Muscle layer of duodenum (tissue), 2 donors: ENCODE measurements around the gene PHKB.

Experiments
- H3K27ac ChIP-seq: one replicate; pipeline ENCODE4 v1.7.0; 2013; ENCODE audit warnings: mild to moderate bottlenecking, low read length
- H3K27me3 ChIP-seq: one replicate; pipeline ENCODE4 v1.7.0; 2013; ENCODE audit warnings: low read depth, mild to moderate bottlenecking, control low read depth, low read length
- H3K36me3 ChIP-seq, 2 donors: one replicate each; pipeline ENCODE4 v1.7.0; 2013; ENCODE audit warnings: low read length in 2 of 2, control low read depth in 1 of 2, mild to moderate bottlenecking in 1 of 2; ENCODE audit not compliant: insufficient read depth in 2 of 2, control insufficient read depth in 1 of 2
- H3K4me1 ChIP-seq, 2 donors: one replicate each; pipeline ENCODE4 v1.7.0; 2013; ENCODE audit warnings: low read length in 2 of 2, mild to moderate bottlenecking in 2 of 2, control low read depth in 1 of 2, moderate library complexity in 1 of 2; ENCODE audit not compliant: insufficient read depth in 2 of 2, control insufficient read depth in 1 of 2
- H3K4me3 ChIP-seq, 2 donors: one replicate each; pipeline ENCODE4 v1.7.0; 2013; ENCODE audit warnings: low read length in 2 of 2, low read depth in 1 of 2, mild to moderate bottlenecking in 1 of 2
- H3K9me3 ChIP-seq, 2 donors: one replicate each; pipeline ENCODE4 v1.7.0; 2013; ENCODE audit warnings: low read length in 2 of 2, control low read depth in 1 of 2, mild to moderate bottlenecking in 1 of 2; ENCODE audit not compliant: control insufficient read depth in 1 of 2
- donor health status: healthy.

PHKB gene

GRCh38 chr16:47722046-47722445, 260.9 kb downstream of the PHKB start:
- Histone ChIP-seq H3K27me3 (no peaks in the 10 kb centered on the region), H3K4me1 (no peaks in the 10 kb centered on the region), H3K4me3 (no peak overlapping the region), H3K27ac (no peak overlapping the region), H3K36me3 (no peaks in the 10 kb centered on the region), H3K9me3 (no peaks in the 10 kb centered on the region)

- Histone ChIP-seq H3K9me3 (no peaks in the 10 kb centered on the region), H3K4me1 (no peaks in the 10 kb centered on the region), H3K27ac (no peak overlapping the region), H3K4me3 (no peak overlapping the region), H3K27me3 (no peaks in the 10 kb centered on the region), H3K36me3 (no peaks in the 10 kb centered on the region)
These were observed 263.1 kb downstream of the PHKB start for GRCh38 chr16:47724115-47724785.

- Histone ChIP-seq H3K36me3 (no peaks in the 10 kb centered on the region), H3K9me3 (no peaks in the 10 kb centered on the region), H3K4me1 (no peaks in the 10 kb centered on the region), H3K4me3 (no peak overlapping the region), H3K27me3 (no peaks in the 10 kb centered on the region), H3K27ac (no peak overlapping the region)
These were observed 264.1 kb downstream of the PHKB start for GRCh38 chr16:47725188-47725695.

DNA sequence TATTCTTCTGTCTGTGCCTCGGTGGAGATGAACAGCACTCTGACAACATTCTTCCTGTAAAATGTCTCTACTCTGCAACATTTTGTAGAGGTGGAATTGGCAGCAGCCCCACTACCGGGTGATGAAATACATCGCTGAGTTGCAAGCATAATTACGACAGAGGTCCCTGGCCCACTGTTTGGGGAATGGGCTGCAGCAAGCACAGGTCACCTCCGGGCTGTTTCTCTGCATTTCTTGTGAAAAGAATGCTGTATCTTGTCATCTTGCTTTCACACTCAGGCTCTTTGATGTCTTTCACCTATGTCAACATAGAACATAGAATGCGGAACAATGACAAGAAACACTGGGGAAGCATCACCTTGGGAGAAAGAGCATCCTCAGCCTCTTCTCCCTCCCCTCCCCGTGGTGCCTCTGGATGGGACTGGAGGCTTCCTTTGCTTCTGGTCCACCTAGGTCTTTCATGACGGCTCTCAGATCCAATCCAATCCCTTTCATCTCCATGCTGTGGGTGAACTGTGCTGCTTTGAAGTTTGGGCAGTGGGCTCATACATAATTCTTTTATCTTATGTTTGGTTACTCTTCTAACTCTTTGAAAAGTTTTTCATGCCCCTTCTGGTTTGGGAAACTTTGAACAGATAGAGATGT, 265.0 kb downstream of the PHKB start:
- Histone ChIP-seq H3K27ac (no peak overlapping the region), H3K27me3 (no peaks in the 10 kb centered on the region), H3K36me3 (no peaks in the 10 kb centered on the region), H3K4me1 (no peaks in the 10 kb centered on the region), H3K4me3 (no peak overlapping the region), H3K9me3 (no peaks in the 10 kb centered on the region)

DNA sequence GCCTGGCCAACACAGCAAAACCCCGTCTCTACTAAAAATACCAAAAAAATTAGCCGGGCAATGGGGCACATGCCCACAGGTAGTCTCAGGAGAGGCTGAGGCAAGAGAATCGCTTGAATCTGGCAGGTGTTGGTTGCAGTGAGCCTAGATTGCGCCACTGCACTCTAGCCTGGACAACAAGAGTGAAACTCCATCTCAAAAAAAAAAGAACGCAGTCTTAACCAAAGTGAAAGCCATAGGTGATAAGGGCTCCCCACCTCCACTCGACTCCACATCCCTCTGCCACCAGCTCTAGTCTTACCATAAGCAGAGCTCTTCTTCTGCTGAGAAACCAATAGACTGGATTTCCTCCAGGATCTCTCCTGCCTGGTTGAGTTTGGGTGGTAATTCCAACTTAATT, 266.0 kb downstream of the PHKB start:
- Histone ChIP-seq H3K4me3 (no peak overlapping the region), H3K27me3 (no peaks in the 10 kb centered on the region), H3K9me3 (no peaks in the 10 kb centered on the region), H3K36me3 (no peaks in the 10 kb centered on the region), H3K4me1 (no peaks in the 10 kb centered on the region), H3K27ac (no peak overlapping the region)

GRCh38 chr16:47728205-47728604, 267.1 kb downstream of the PHKB start:
- H3K36me3 ChIP-seq: no peaks in the 10 kb centered on the region
- no peaks in the 10 kb centered on the region for H3K9me3 ChIP-seq
- H3K4me3 ChIP-seq: no peak overlapping the region
- H3K27ac ChIP-seq: no peak overlapping the region
- H3K27me3 ChIP-seq: no peaks in the 10 kb centered on the region
- H3K4me1 ChIP-seq: no peaks in the 10 kb centered on the region

DNA sequence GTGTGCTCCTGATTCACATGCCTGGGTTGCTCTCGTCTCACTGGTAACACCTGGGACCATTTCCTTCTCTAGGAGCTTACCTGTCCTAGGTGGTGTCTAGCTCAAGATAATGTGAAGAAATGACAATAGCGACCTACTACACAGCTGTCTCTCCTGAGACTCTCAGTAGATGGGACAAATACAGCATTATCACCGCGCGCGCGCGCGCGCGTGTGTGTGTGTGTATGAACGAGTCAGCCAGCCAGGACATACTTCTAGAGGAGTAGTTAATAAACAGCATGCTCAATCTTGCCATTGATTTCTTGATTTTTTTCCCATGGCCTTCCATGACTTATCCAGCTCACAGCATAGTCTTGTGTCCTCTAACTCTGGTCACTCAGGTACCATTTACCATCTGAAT, 268.6 kb downstream of the PHKB start:
- Histone ChIP-seq H3K4me3 (no peak overlapping the region), H3K27me3 (no peaks in the 10 kb centered on the region), H3K4me1 (no peaks in the 10 kb centered on the region), H3K36me3 (no peaks in the 10 kb centered on the region), H3K27ac (no peak overlapping the region), H3K9me3 (no peaks in the 10 kb centered on the region)

DNA sequence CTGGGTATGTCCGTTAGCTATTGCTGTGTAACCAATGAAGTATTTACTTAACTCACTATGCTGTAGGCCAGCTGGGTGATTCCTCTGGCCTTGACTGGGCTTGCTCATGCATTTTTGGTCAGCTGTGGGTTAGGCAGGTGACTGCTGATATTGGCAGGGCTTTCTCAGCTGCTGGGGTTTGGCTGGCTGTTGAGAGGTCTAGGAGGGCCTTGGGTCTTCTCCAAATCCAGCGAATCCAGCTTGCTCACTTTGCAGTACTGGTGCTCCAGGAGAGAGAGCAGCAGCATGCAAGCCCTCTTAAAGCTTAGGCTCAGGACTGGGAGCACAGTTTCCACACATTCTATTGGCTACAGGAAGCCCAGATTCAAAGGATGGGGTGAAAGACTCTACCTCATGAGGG, 270.1 kb downstream of the PHKB start:
- Histone ChIP-seq H3K27ac (no peak overlapping the region), H3K27me3 (no peaks in the 10 kb centered on the region), H3K4me3 (no peak overlapping the region), H3K4me1 (no peaks in the 10 kb centered on the region), H3K9me3 (no peaks in the 10 kb centered on the region), H3K36me3 (no peaks in the 10 kb centered on the region)

DNA sequence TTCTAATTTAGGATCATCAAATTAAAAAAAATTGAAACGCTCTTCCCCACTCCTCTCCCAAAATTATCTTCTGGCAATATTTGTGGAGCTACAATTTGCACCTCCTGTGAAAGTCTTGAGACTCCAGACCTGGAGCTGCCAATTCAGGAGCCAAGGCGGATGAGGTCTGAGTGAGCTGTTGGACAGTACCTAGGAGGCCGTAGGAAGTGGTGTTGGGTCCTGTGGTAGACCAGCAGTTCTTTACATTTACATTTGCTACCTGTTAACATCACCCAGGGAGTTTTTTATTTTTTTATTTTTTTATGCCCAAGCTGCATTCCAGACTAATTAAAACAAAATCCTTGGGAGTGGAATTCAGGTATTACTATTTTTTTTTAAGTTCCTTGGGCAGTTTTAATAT, 271.0 kb downstream of the PHKB start:
- no peaks in the 10 kb centered on the region for H3K27me3 ChIP-seq
- no peak overlapping the region for H3K27ac ChIP-seq
- H3K4me3 ChIP-seq: no peak overlapping the region
- no peaks in the 10 kb centered on the region for H3K36me3 ChIP-seq
- no peaks in the 10 kb centered on the region for H3K9me3 ChIP-seq
- H3K4me1 ChIP-seq: no peaks in the 10 kb centered on the region

DNA sequence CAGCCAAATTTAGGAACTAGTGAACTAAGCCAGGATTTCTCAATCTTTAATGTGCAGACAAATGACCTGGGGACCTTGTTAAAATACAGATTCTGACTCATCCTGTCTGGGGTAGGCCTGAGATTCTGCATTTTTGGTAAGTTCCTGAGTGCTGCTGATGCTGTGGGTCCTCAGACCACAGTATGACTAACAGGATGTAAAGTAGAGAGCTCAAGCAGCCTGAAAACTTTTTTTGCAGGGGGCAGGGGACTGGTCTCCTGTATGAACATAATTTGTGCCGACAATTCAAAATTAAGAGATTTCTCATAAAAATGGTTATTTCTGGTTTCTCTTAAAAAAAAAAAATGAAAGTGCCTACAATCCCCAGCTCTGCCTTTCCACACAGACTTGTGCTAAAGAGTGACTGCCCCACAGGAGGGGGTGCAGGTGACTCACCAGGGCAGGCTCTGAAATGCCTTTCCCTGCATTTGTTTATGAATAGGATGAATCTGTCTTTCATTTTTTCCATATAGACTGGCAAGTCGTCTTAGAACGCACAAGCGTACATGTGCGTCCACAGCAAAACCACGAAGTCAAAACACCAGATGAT, 271.5 kb downstream of the PHKB start:
- Histone ChIP-seq H3K9me3 (no peaks in the 10 kb centered on the region), H3K36me3 (no peaks in the 10 kb centered on the region), H3K4me1 (no peaks in the 10 kb centered on the region), H3K4me3 (no peak overlapping the region), H3K27ac (no peak overlapping the region), H3K27me3 (no peaks in the 10 kb centered on the region)

DNA sequence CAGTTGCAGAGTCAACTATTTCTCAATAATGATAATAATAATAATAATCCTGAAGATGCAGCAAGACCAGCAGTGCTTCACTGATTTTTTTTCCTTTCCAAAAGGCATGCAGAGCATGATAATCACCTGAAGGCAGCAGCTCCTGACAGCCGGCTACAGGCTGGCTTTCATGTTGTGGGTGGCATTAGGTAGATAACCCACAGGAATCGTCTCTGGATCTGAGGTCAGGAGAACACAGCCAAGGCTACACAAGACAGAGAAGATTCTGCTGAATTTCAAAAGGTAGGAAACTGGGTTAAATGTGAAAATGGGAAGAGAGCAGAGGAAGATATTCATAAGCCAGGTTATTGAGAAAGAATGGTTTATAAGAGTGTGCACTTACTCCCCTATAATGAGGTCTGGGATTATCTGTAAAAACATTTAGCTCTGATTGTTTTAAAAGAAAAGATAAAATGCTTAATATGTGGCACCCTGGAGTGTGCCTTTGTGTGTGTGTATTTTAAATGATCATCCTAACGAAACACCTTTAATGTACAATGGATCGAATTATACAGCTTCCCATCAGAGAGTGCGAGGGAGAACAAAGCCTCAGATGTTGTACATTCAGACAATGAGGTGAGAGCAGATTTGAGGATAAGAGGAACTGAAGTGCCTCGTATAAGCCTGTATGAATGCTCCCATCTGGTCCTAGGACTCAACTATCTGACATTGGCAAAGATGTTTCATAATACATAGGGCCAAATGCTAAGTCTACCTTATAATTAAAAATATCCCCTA, 273.1 kb downstream of the PHKB start:
- H3K9me3 ChIP-seq: no peaks in the 10 kb centered on the region
- H3K27me3 ChIP-seq: no peaks in the 10 kb centered on the region
- H3K4me3 ChIP-seq: no peak overlapping the region
- no peaks in the 10 kb centered on the region for H3K36me3 ChIP-seq
- no peak overlapping the region for H3K27ac ChIP-seq
- H3K4me1 ChIP-seq: no peaks in the 10 kb centered on the region
